T-cell (primary cell): ENCODE measurements around the gene SYNRG. TPM values are rescaled to one million over a fixed set of nuclear protein-coding genes. Genes with fewer than 3 reads are reported as not detected.
"Not testable (repeated sequence)": the region's sequence is repeated elsewhere in the genome, so short reads cannot be mapped to it uniquely, and the experiment has no call there.

Experiments used
- ATAC-seq, 4 experiments: fragments of 200-7000 bp in 3 of 4; fragments of 150-1000 bp in 1 of 4; cut with Tn5 transposase; replicated peaks in 1 of 4; 1 replicate in 3 of 4; 2 replicates in 1 of 4; pipeline ENCODE4 v1.10.0; 2021; ENCODE audit warnings: moderate library complexity in 3 of 4, mild to moderate bottlenecking in 2 of 4, moderate number of reproducible peaks in 1 of 4
- CTCF ChIA-PET, 2 donors: fragments of 300-600 bp; sonication (Branson Sonifier 250); formaldehyde crosslinking; loops; one replicate each; lab custom pipeline; 2022; ENCODE audit warnings: antibody characterized with exemption in 2 of 2; lab: Charles Lee
- POLR2A ChIA-PET, 2 donors: fragments of 300-600 bp; sonication (Branson Sonifier 250); formaldehyde crosslinking; loops; one replicate each; lab custom pipeline; 2022; ENCODE audit warnings: antibody characterized with exemption in 2 of 2; lab: Charles Lee
- DNase-seq, 35 experiments: peaks; one replicate each; pipeline versions ENCODE4 v3.0.0 to v3.0.0-alpha.2; 2013 to 2023
- H3K27ac ChIP-seq: one replicate; pipeline ENCODE4 v1.5.1; 2013; ENCODE audit warnings: low read length
- H3K27me3 ChIP-seq, 2 experiments: replicated peaks in 1 of 2; 1 replicate in 1 of 2; 2 replicates in 1 of 2; pipeline versions ENCODE4 v1.6.1 to v1.7.0; 2013; ENCODE audit warnings: low read length in 1 of 2, mixed read lengths in 1 of 2; ENCODE audit not compliant: control insufficient read depth in 2 of 2, insufficient read depth in 2 of 2; ENCODE audit errors: extremely low read depth in 1 of 2
- H3K36me3 ChIP-seq, 2 donors: 1 replicate in 1 of 2; 2 replicates in 1 of 2; pipeline versions ENCODE4 v1.6.1 to v1.7.0; 2013; ENCODE audit warnings: low read length in 1 of 2; ENCODE audit not compliant: control insufficient read depth in 2 of 2, insufficient read depth in 1 of 2; ENCODE audit errors: extremely low read depth in 1 of 2
- H3K4me1 ChIP-seq, 2 experiments: 1 replicate in 1 of 2; 2 replicates in 1 of 2; pipeline versions ENCODE4 v1.6.1 to v1.7.0; 2013; ENCODE audit warnings: low read length in 2 of 2, mixed read lengths in 1 of 2; ENCODE audit not compliant: insufficient read depth in 2 of 2, control insufficient read depth in 1 of 2; ENCODE audit errors: extremely low read depth in 1 of 2
- H3K4me3 ChIP-seq, 2 donors: 1 replicate in 1 of 2; 2 replicates in 1 of 2; pipeline versions ENCODE4 v1.5.1 to v1.7.0; 2013; ENCODE audit warnings: mild to moderate bottlenecking in 2 of 2, low read length in 1 of 2, moderate library complexity in 1 of 2; ENCODE audit not compliant: control insufficient read depth in 1 of 2; ENCODE audit errors: extremely low read depth in 1 of 2
- H3K9me3 ChIP-seq: 2 replicates; pipeline ENCODE4 v1.7.0; 2013
- H3K27ac Mint-ChIP-seq, 2 donors: one replicate each; pipeline ENCODE4 v1.8.0; 2020 to 2021; ENCODE audit warnings: mild to moderate bottlenecking in 2 of 2, mixed read lengths in 2 of 2
- H3K27me3 Mint-ChIP-seq, 2 donors: one replicate each; pipeline ENCODE4 v1.8.0; 2021 to 2022; ENCODE audit warnings: mixed read lengths in 2 of 2
- H3K36me3 Mint-ChIP-seq: one replicate; pipeline ENCODE4 v1.8.0; 2021; ENCODE audit warnings: mixed read lengths
- H3K4me1 Mint-ChIP-seq, 3 donors: one replicate each; pipeline ENCODE4 v1.8.0; 2020 to 2022; ENCODE audit warnings: mixed read lengths in 3 of 3, mild to moderate bottlenecking in 1 of 3
- H3K4me3 Mint-ChIP-seq, 3 donors: one replicate each; pipeline ENCODE4 v1.8.0; 2020 to 2022; ENCODE audit warnings: mild to moderate bottlenecking in 3 of 3, mixed read lengths in 3 of 3, moderate library complexity in 3 of 3
- H3K9me3 Mint-ChIP-seq, 3 donors: one replicate each; pipeline ENCODE4 v1.8.0; 2020 to 2022; ENCODE audit warnings: mixed read lengths in 3 of 3
- WGBS: methylation state at CpG from one replicate; pipeline ENCODE4 v1.1.5; 2013; ENCODE audit warnings: missing lambda C conversion rate; ENCODE audit not compliant: insufficient coverage; 5-methylcytosine and 5-hydroxymethylcytosine counted together
- total RNA-seq, 35 experiments: library from RNA in 6 of 35; stranded (reverse) in 6 of 35; fragments of 120-200 nt in 1 of 35; gene quantifications; one replicate each; pipeline versions ENCODE4 v1.2.1 to v1.2.4 and lab custom pipeline; 2013 to 2026

The SYNRG gene
- total RNA-seq, 5 donors from 2014 or later (not counting 1 experiment from before 2014, with no cell fraction given), result 103 to 118 (median 113) TPM

DNA sequence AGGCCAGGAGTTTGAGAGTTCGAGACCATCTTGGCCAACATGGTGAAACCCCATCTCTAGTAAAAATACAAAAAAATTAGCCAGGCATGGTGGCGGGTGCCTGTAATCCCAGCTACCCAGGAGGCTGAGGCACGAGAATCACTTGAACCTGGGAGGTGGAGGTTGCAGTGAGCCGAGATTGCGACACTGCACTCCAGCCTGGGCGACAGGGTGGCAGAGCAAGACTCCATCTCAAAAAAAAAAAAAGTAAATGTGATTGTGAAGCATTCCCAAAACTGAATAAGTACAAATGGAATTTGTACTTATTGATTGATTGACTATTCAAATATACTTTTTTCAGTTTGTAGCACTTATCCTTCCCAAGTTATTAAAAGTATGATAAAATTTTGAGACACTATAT lies 7.2 kb upstream of the SYNRG start:
- H3K27me3 ChIP-seq, H3K4me1 ChIP-seq, H3K9me3 Mint-ChIP-seq, H3K9me3 ChIP-seq, H3K27me3 Mint-ChIP-seq, H3K27ac Mint-ChIP-seq, ATAC-seq, H3K27ac ChIP-seq, H3K4me3 Mint-ChIP-seq, DNase-seq, H3K4me3 ChIP-seq, POLR2A ChIA-PET, H3K4me1 Mint-ChIP-seq, CTCF ChIA-PET: not testable (repeated sequence)
- 100% methylated on average over 3 of the region's 6 CpGs for WGBS
- peaks cover 18% of the 10 kb centered on the region for H3K36me3 Mint-ChIP-seq
- peaks cover 0 to 49% of the 10 kb centered on the region in 2 donors for H3K36me3 ChIP-seq

DNA sequence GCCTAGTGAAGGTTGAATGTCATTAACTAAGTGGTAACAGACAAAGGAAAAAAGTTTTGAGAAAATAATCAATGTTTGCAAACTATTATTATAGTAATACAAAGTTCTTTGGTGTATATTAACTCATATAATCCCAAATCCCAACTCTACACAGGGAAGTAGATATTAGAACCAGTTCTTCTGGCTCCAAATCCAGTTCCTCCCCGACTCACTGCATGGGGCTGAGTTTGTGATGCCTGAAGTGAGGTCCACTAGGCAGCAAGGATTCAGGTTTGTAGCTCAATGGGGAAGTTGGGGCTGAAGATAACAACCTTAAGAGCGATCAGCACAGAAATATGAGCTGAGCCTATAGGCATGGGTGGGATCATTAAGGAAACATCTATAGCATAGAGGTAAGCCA lies 5.6 kb upstream of the SYNRG start:
- H3K4me1 ChIP-seq, result peaks cover 0 to 5% of the 10 kb centered on the region in 2 experiments
- H3K4me3 ChIP-seq, result no peak overlapping the region
- H3K4me1 Mint-ChIP-seq, result peaks cover under 1 to 3% (median 3%) of the 10 kb centered on the region in 3 donors
- H3K9me3 Mint-ChIP-seq, result no peaks in the 10 kb centered on the region
- peaks cover 0 to 36% of the 10 kb centered on the region in 2 donors for H3K36me3 ChIP-seq
- WGBS, result 100% methylated on average over 2 of the region's 2 CpGs
- no peaks in the 10 kb centered on the region for H3K27me3 ChIP-seq
- no peaks in the 10 kb centered on the region for H3K9me3 ChIP-seq
- H3K27ac Mint-ChIP-seq, result no peak overlapping the region
- ChIA-PET CTCF (interaction anchor here in 1 of 2 donors (0.9 kb wide), 1 partner anchor 27 kb away, joined by 3 read pairs; no protein-coding TSS in a partner anchor), POLR2A (no interaction called here)
- no peak overlapping the region for H3K4me3 Mint-ChIP-seq
- H3K36me3 Mint-ChIP-seq, result peaks cover 12% of the 10 kb centered on the region
- no peak overlapping the region for H3K27ac ChIP-seq
- no peaks in the 10 kb centered on the region for H3K27me3 Mint-ChIP-seq
- ATAC-seq (no peak), DNase-seq (no peak)

DNA sequence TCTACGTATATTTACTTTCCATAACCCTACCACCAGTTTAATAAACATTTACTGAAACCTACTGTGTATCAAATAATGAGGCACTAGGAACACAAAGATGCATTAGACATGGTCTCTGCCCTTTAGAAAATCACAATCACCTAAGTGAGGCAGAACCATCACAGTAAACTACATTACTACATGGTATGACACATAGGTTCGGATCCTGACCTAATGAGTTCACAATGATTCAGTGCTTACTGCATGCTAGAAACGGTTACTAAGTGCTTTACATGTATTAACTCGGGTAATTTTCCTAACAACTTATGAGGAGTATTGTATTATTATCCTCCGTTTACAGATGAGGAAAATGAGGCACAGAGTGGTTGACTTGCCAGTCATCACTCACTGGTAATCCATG lies 5.2 kb upstream of the SYNRG start:
- H3K36me3 Mint-ChIP-seq, result peaks cover 12% of the 10 kb centered on the region

DNA sequence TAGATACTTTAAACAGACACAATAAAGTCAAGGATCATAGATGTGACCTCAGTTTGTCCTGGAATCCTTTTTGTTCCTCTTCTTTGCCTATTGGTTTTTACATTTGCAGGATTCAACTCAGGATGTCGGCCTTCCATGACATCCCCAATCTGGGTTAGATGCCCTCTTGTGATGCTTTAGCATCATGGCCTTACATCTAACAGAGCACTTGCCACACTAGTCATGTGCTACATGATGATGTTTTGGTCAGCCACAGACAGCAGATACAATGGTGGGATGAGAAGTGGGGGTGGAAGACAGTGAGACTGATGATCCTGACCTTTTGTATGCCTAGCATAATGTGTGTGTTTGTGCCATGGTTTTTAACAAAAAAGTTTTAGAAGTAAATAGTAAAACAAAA lies 1.8 kb upstream of the SYNRG start:
- Histone ChIP-seq H3K27ac (no peak overlapping the region), H3K4me3 (no peak overlapping the region), H3K27me3 (no peaks in the 10 kb centered on the region), H3K9me3 (no peaks in the 10 kb centered on the region), H3K36me3 (peaks cover 0 to 13% of the 10 kb centered on the region in 2 donors), H3K4me1 (peaks cover 15% of the 10 kb centered on the region in 2 experiments)
- no CpG with 5 or more reads among the region's 1 CpG for WGBS
- ChIA-PET POLR2A (interaction anchor here in 1 of 2 donors (0.7 to 1.0 kb wide), 2 partner anchors 7 to 10 kb away, joined by 3 to 4 read pairs; no protein-coding TSS in a partner anchor), CTCF (interaction anchor here in 1 of 2 donors (1.1 kb wide), 1 partner anchor 44 kb away, joined by 8 read pairs; no protein-coding TSS in a partner anchor)
- peaks cover 23 to 27% (median 24%) of the 10 kb centered on the region in 3 donors for H3K4me1 Mint-ChIP-seq
- H3K4me3 Mint-ChIP-seq, result peak overlapping the region in 1 of 3 donors; percentile 19
- peak overlapping the region in 1 of 2 donors; percentile 12 for H3K27ac Mint-ChIP-seq
- no peak for DNase-seq
- peaks cover 8% of the 10 kb centered on the region for H3K36me3 Mint-ChIP-seq
- no peaks in the 10 kb centered on the region for H3K9me3 Mint-ChIP-seq
- no peaks in the 10 kb centered on the region for H3K27me3 Mint-ChIP-seq
- no peak for ATAC-seq

More for the DNA sequence above, 5.2 kb upstream of the SYNRG start:
- no peaks in the 10 kb centered on the region for H3K9me3 Mint-ChIP-seq
- H3K9me3 ChIP-seq, result no peaks in the 10 kb centered on the region
- H3K27me3 ChIP-seq, result no peaks in the 10 kb centered on the region
- WGBS, result 80% methylated on average over 1 of the region's 5 CpGs
- peaks cover 4 to 7% (median 7%) of the 10 kb centered on the region in 3 donors for H3K4me1 Mint-ChIP-seq
- ChIA-PET POLR2A (no interaction called here), CTCF (interaction anchor here (0.9 to 1.4 kb wide), 2 partner anchors 26 to 40 kb away, joined by 3 to 4 read pairs; no protein-coding TSS in a partner anchor)
- no peak overlapping the region for H3K27ac ChIP-seq
- no peak overlapping the region for H3K4me3 ChIP-seq
- ATAC-seq, result no peak
- H3K4me3 Mint-ChIP-seq, result no peak overlapping the region
- peaks cover 0 to 9% of the 10 kb centered on the region in 2 experiments for H3K4me1 ChIP-seq
- DNase-seq, result no peak
- peaks cover 0 to 32% of the 10 kb centered on the region in 2 donors for H3K36me3 ChIP-seq
- no peak overlapping the region for H3K27ac Mint-ChIP-seq
- no peaks in the 10 kb centered on the region for H3K27me3 Mint-ChIP-seq

DNA sequence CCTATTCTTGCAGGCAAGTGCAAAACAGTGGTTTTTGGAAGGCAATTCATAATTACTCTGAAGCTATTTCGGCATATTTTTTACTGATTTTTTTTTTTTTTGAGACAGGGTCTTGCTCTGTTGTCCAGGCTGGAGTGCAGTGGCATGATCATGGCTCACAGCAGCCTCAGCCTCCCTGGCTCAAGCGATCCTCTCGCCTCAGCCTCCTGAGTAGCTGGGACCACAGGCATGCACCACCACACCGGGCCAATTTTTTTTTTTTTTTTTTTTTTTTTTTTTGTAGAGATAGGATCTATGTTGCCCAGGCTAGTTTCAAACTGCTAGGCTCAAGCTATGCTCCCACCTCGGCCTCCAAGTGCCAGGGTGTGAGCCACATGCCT lies 813 bp upstream of the SYNRG start:
- peak overlapping the region; percentile 71 for H3K27ac ChIP-seq
- not testable (repeated sequence) for H3K9me3 ChIP-seq, DNase-seq, H3K27me3 ChIP-seq, H3K9me3 Mint-ChIP-seq, ATAC-seq, H3K27me3 Mint-ChIP-seq, H3K36me3 Mint-ChIP-seq
- peaks cover 33 to 37% (median 33%) of the 10 kb centered on the region in 3 donors for H3K4me1 Mint-ChIP-seq
- H3K27ac Mint-ChIP-seq, result peak overlapping the region; percentile 86 to 93
- ChIA-PET POLR2A (interaction anchor here (0.5 to 1.7 kb wide), 10 partner anchors 8 to 1689 kb away, joined by 3 to 8 read pairs (median 4); no protein-coding TSS in a partner anchor), CTCF (interaction anchor here (0.5 to 2.2 kb wide), 9 partner anchors 10 to 927 kb away, joined by 3 to 9 read pairs (median 5); no protein-coding TSS in a partner anchor)
- peak overlapping the region; percentile 87 to 95 for H3K4me3 ChIP-seq
- peaks cover 0 to 11% of the 10 kb centered on the region in 2 donors for H3K36me3 ChIP-seq
- WGBS, result 70% methylated on average over 1 of the region's 5 CpGs
- H3K4me3 Mint-ChIP-seq, result peak overlapping the region; percentile 81 to 90 (median 90)
- H3K4me1 ChIP-seq, result peaks cover 22 to 24% of the 10 kb centered on the region in 2 experiments

DNA sequence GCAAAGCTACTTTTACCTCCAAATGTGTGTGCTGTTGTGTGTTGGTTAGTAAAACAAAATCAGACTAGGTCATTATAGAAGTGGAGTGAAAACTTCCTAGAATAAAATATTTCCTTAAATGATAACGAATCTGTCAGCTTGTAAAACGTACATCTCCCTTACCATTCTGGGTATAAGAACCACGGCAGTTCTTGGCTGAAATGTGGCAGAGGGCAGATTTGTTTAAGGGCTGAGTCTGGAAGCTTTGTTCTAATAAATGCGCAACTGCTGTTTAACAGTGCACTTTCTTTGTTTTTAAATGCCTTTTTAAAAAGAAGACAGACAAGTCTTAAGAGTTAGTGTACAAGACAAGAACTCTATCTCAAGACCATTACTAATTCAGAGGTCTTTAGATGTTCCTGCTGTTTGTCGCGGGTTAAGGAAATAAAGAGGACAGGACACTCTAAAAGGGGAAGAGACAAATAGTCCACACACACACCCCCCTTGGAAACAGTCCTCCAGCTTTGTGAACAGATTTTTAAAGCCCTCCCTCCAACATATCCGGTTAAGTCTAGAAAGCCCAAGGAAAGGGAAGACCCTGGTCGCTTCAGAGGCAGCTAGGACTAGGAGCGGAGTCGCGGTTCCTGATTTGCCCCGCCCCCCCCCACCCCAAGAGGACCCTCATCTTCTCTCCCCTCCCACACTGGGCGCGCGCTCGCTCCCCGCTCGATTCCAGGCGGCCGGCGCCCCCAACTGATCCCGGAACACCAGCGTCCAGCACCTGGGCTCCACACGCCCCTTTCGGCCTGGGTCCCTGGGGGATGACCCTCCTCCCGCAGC lies 658 bp downstream of the SYNRG start:
- Histone ChIP-seq H3K4me1 (peaks cover 36% of the 10 kb centered on the region in 2 experiments), H3K27me3 (no peaks in the 10 kb centered on the region), H3K36me3 (peaks cover 0 to 5% of the 10 kb centered on the region in 2 donors), H3K9me3 (no peaks in the 10 kb centered on the region), H3K4me3 (peak overlapping the region; percentile 87 to 95), H3K27ac (peak overlapping the region; percentile 78)
- ChIA-PET CTCF (interaction anchor here in 1 of 2 donors (0.6 to 2.2 kb wide), 7 partner anchors 8 to 235 kb away, joined by 3 to 9 read pairs (median 4); no protein-coding TSS in a partner anchor), POLR2A (interaction anchor here (0.6 to 1.7 kb wide), 5 partner anchors 9 to 743 kb away, joined by 3 to 21 read pairs (median 7); partner anchors contain the start of gene SOCS7 (in 1 of the 2))
- WGBS, result 0% methylated on average over 19 of the region's 26 CpGs
- H3K27ac Mint-ChIP-seq, result peak overlapping the region; percentile 91 to 92
- H3K27me3 Mint-ChIP-seq, result no peaks in the 10 kb centered on the region
- peaks cover 46 to 51% (median 47%) of the 10 kb centered on the region in 3 donors for H3K4me1 Mint-ChIP-seq
- peaks cover 6% of the 10 kb centered on the region for H3K36me3 Mint-ChIP-seq
- ATAC-seq (peak; percentile 2 to 11 (median 9)), DNase-seq (peak in 10 of 35 experiments; percentile 1 to 47 (median 10))
- no peaks in the 10 kb centered on the region for H3K9me3 Mint-ChIP-seq
- peak overlapping the region; percentile 81 to 90 (median 90) for H3K4me3 Mint-ChIP-seq
